IMR-90 (cell line): ENCODE measurements around the gene SCARB1. TPM values are rescaled to one million over a fixed set of nuclear protein-coding genes. Genes with fewer than 3 reads are reported as not detected.

Experiments used
- ATAC-seq: fragments of 200-7000 bp; cut with Tn5 transposase; 2 replicates; pipeline ENCODE4 v1.9.1; 2020; ENCODE audit warnings: low read depth, mild to moderate bottlenecking, moderate library complexity
- BruUV-seq: library from RNA; stranded (reverse); fragments of 400-500 nt; replicated peaks from 2 replicates; lab custom pipeline; 2021; lab: Mats Ljungman, UMichigan
- CTCF ChIA-PET: fragments of 300-600 bp; formaldehyde crosslinking; extraction: SDS; loops from one replicate; lab custom pipeline; 2021; ENCODE audit warnings: antibody characterized with exemption; lab: Yijun Ruan, JAX
- POLR2A ChIA-PET: fragments of 300-600 bp; sonication (Branson Sonifier 250); formaldehyde crosslinking; loops from one replicate; lab custom pipeline; 2022; ENCODE audit warnings: antibody characterized with exemption; ENCODE audit not compliant: unreplicated experiment; lab: Charles Lee
- DNase-seq: peaks from one replicate; pipeline ENCODE4 v3.0.0; 2013
- H2AFZ ChIP-seq: replicated peaks from 2 replicates; pipeline ENCODE3; 2013; ENCODE audit warnings: low read length, mild to moderate bottlenecking; ENCODE audit not compliant: poor library complexity
- H2AK5ac ChIP-seq: 2 replicates; pipeline ENCODE4 v1.6.1; 2013; ENCODE audit warnings: low read depth, low read length, inconsistent platforms
- H2AK9ac ChIP-seq: replicated peaks from 2 replicates; pipeline ENCODE3; 2013; ENCODE audit warnings: mild to moderate bottlenecking, low read depth, low read length, moderate library complexity; ENCODE audit not compliant: poor library complexity
- H2BK120ac ChIP-seq: 2 replicates; pipeline ENCODE4 v1.6.1; 2013; ENCODE audit warnings: low read depth, low read length, inconsistent platforms
- H2BK15ac ChIP-seq: 3 replicates; pipeline ENCODE4 v1.6.1; 2013; ENCODE audit warnings: low read depth, low read length, inconsistent platforms
- H2BK20ac ChIP-seq: 2 replicates; pipeline ENCODE4 v1.6.1; 2013; ENCODE audit warnings: low read depth, mild to moderate bottlenecking, inconsistent platforms, low read length, moderate library complexity
- H2BK5ac ChIP-seq: 2 replicates; pipeline ENCODE4 v1.6.1; 2013; ENCODE audit warnings: mild to moderate bottlenecking, low read depth, low read length, inconsistent platforms; ENCODE audit not compliant: poor library complexity, severe bottlenecking
- H3K14ac ChIP-seq: replicated peaks from 2 replicates; pipeline ENCODE4 v1.6.1; 2013; ENCODE audit warnings: low read depth, low read length, inconsistent platforms
- H3K18ac ChIP-seq: 2 replicates; pipeline ENCODE4 v1.6.1; 2013; ENCODE audit warnings: low read depth, low read length, control low read depth
- H3K23ac ChIP-seq: 2 replicates; pipeline ENCODE4 v1.6.1; 2013; ENCODE audit warnings: low read depth, low read length, inconsistent platforms
- H3K27ac ChIP-seq: 2 replicates; pipeline ENCODE4 v1.5.1; 2013; ENCODE audit warnings: mild to moderate bottlenecking, control low read depth, low read length; ENCODE audit not compliant: insufficient read depth
- H3K27me3 ChIP-seq: 2 replicates; pipeline ENCODE4 v1.6.1; 2013; ENCODE audit warnings: low read length; ENCODE audit not compliant: control insufficient read depth, insufficient read depth
- H3K36me3 ChIP-seq: 2 replicates; pipeline ENCODE4 v1.6.1; 2013; ENCODE audit warnings: low read length, mixed read lengths; ENCODE audit not compliant: control insufficient read depth, insufficient read depth
- H3K4ac ChIP-seq: 2 replicates; pipeline ENCODE4 v1.6.1; 2013; ENCODE audit warnings: low read depth, low read length, inconsistent platforms
- H3K4me1 ChIP-seq: 2 replicates; pipeline ENCODE4 v1.6.1; 2013; ENCODE audit warnings: low read length, mixed read lengths; ENCODE audit not compliant: control insufficient read depth, insufficient read depth
- H3K4me2 ChIP-seq: 2 replicates; pipeline ENCODE4 v1.6.1; 2013; ENCODE audit warnings: low read depth, mild to moderate bottlenecking, control low read depth, low read length, moderate library complexity
- H3K4me3 ChIP-seq: 2 replicates; pipeline ENCODE4 v1.5.1; 2013; ENCODE audit warnings: low read depth, mild to moderate bottlenecking, control low read depth, low read length, moderate library complexity; ENCODE audit not compliant: insufficient read depth
- H3K56ac ChIP-seq: 2 replicates; pipeline ENCODE4 v1.6.1; 2013; ENCODE audit warnings: low read length, inconsistent platforms; ENCODE audit not compliant: insufficient read depth; ENCODE audit errors: extremely low read depth
- H3K79me1 ChIP-seq, 2 experiments: 2 replicates each; pipeline ENCODE4 v1.6.1; 2013; ENCODE audit warnings: low read length in 2 of 2, inconsistent platforms in 1 of 2, low read depth in 1 of 2
- H3K9ac ChIP-seq: 2 replicates; pipeline ENCODE4 v1.6.1; 2013; ENCODE audit warnings: low read depth, low read length, control low read depth
- H3K9me1 ChIP-seq: 2 replicates; pipeline ENCODE4 v1.6.1; 2013; ENCODE audit warnings: low read length, inconsistent platforms; ENCODE audit not compliant: insufficient read depth
- H3K9me3 ChIP-seq: 2 replicates; pipeline ENCODE4 v1.6.1; 2013; ENCODE audit warnings: low read length; ENCODE audit not compliant: control insufficient read depth, insufficient read depth
- H4K20me1 ChIP-seq: 2 replicates; pipeline ENCODE4 v1.6.1; 2013; ENCODE audit warnings: low read length, inconsistent platforms; ENCODE audit not compliant: insufficient read depth
- H4K5ac ChIP-seq: 2 replicates; pipeline ENCODE4 v1.6.1; 2013; ENCODE audit warnings: mild to moderate bottlenecking, low read depth, low read length, control low read depth
- H4K8ac ChIP-seq, 2 experiments: 2 replicates each; pipeline ENCODE4 v1.6.1; 2013; ENCODE audit warnings: low read depth in 2 of 2, low read length in 2 of 2, control low read depth in 1 of 2, inconsistent platforms in 1 of 2
- H4K91ac ChIP-seq: 2 replicates; pipeline ENCODE4 v1.6.1; 2013; ENCODE audit warnings: low read depth, low read length, inconsistent platforms; ENCODE audit not compliant: insufficient read depth
- CHD1 ChIP-seq: IDR thresholded peaks from 2 replicates; pipeline ENCODE4 v1.6.1; 2012; ENCODE audit warnings: low read depth, low read length, improper control_type of control experiment
- ELK1 ChIP-seq: fragments of 150-350 bp; IDR thresholded peaks from 2 replicates; pipeline ENCODE4 v1.6.1; 2016; ENCODE audit warnings: low read depth, mild to moderate bottlenecking, low read length, moderate library complexity, borderline replicate concordance
- MAFK ChIP-seq: IDR thresholded peaks from 2 replicates; pipeline ENCODE4 v1.6.1; 2012; ENCODE audit warnings: low read depth, low read length, improper control_type of control experiment
- NFE2L2 ChIP-seq: fragments of 150-350 bp; IDR thresholded peaks from 2 replicates; pipeline ENCODE4 v1.6.1; 2016; ENCODE audit warnings: low read depth, mild to moderate bottlenecking, low read length
- POLR2A ChIP-seq: IDR thresholded peaks from 2 replicates; pipeline ENCODE4 v1.6.1; 2012; ENCODE audit warnings: mild to moderate bottlenecking, low read depth, low read length
- RCOR1 ChIP-seq: IDR thresholded peaks from 2 replicates; pipeline ENCODE4 v1.6.1; 2012; ENCODE audit warnings: mild to moderate bottlenecking, low read length, improper control_type of control experiment; ENCODE audit not compliant: insufficient replicate concordance
- WGBS, 2 experiments: methylation state at CpG; one replicate each; pipeline versions ENCODE4 v1.1.5 to v1.1.7; 2013; ENCODE audit warnings: missing lambda C conversion rate in 2 of 2; ENCODE audit not compliant: insufficient read length in 1 of 2; ENCODE audit errors: extremely low coverage in 2 of 2; 5-methylcytosine and 5-hydroxymethylcytosine counted together
- dilution Hi-C: fragments of 300-500 bp; cut with HindIII; formaldehyde crosslinking; loops from one replicate; pipeline ENCODE4 v1.14.3; 2018; ENCODE audit warnings: low sequenced_read_pairs; ENCODE audit not compliant: unreplicated experiment
- in situ Hi-C: fragments of 300-500 bp; cut with MboI; formaldehyde crosslinking; loops from 3 replicates; pipeline ENCODE4 v1.14.3; 2019; ENCODE audit warnings: low sequenced_read_pairs, inconsistent platforms, mixed read lengths
- intact Hi-C: fragments of 100-400 bp; cut with micrococcal nuclease; formaldehyde crosslinking; loops from 2 replicates; pipeline ENCODE4 v1.10.0; 2022
- polyA plus RNA-seq, 3 experiments: library from polyadenylated mRNA; depleted of rRNA; stranded (reverse); fragments of >200 nt; gene quantifications; 2 replicates each; pipeline ENCODE4 v1.2.3, GENCODE V29; 2012; ENCODE audit warnings: low replicate concordance in 1 of 3
- total RNA-seq: library from RNA; depleted of rRNA; stranded (reverse); fragments of >200 nt; gene quantifications from 2 replicates; pipeline ENCODE4 v1.2.3, GENCODE V29; 2012

The SCARB1 gene
- total and polyA plus RNA-seq, 2 of the 4 experiments (the other 2 are of a cell fraction), result 3.0 to 24.8 TPM

GRCh38 chr12:124760560-124760959, 103.1 kb downstream of the SCARB1 start:
- Histone ChIP-seq H3K18ac (no peak overlapping the region), H3K27ac (no peak overlapping the region), H2AK9ac (no peak overlapping the region), H3K27me3 (peaks cover 7% of the 10 kb centered on the region; the same call in 1 of the 2 replicates), H2BK5ac (no peak overlapping the region), H4K5ac (no peak overlapping the region), H3K56ac (no peak overlapping the region), H3K9me3 (peaks cover 8% of the 10 kb centered on the region), H2AFZ (no peak overlapping the region), H3K14ac (no peak overlapping the region), H3K4me2 (no peak overlapping the region), H3K4me3 (no peak overlapping the region), H3K4me1 (peaks cover 13% of the 10 kb centered on the region), H4K20me1 (peaks cover 9% of the 10 kb centered on the region; the same call in 1 of the 2 replicates), H4K8ac (no peak overlapping the region), H4K91ac (no peak overlapping the region), H3K79me1 (0 out of 4 replicates have a peak, but pooled peaks cover 0 to 4% of the 10 kb centered on the region in 2 experiments), H3K36me3 (no peaks in the 10 kb centered on the region), H3K9ac (no peak overlapping the region), H3K9me1 (no peaks in the 10 kb centered on the region; the same call in 1 of the 2 replicates), H3K4ac (0 out of 2 replicates have a peak overlapping the region, but pooled peaks have one; percentile 22), H2BK20ac (no peak overlapping the region), H2BK15ac (no peak overlapping the region), H2AK5ac (peak overlapping the region; percentile 93), H2BK120ac (0 out of 2 replicates have a peak overlapping the region, but pooled peaks have one; percentile 36), H3K23ac (no peak overlapping the region)
- intact Hi-C loops, result loop anchor here (10.0 kb wide), 1 partner anchor 106 kb away; no protein-coding TSS in a partner anchor
- BruUV-seq, result no TSS peak
- ChIA-PET POLR2A (no interaction called here), CTCF (no interaction called here)
- ATAC-seq (no peak), DNase-seq (no peak)
- no peak for TF ChIP-seq RCOR1
- TF ChIP-seq CHD1, result no peak
- no peak for TF ChIP-seq NFE2L2
- TF ChIP-seq POLR2A, result no peak
- TF ChIP-seq MAFK, result no peak
- TF ChIP-seq ELK1, result no peak
- dilution Hi-C loops, result no loop called here
- 94% methylated on average over 3 of the region's 9 CpGs; no CpG with 5 or more reads in 1 of the 2 experiments for WGBS, 2 experiments
- in situ Hi-C loops, result no loop called here
